Right forelimb (tissue), 1 donor: ENCODE measurements around the gene LINGO4.

Source experiments
- DNase-seq: peaks from one replicate; pipeline ENCODE4 v3.0.0-alpha.2; 2018

LINGO4 gene

GRCh38 chr1:151833172-151833900 lies 28.1 kb upstream of the LINGO4 start:
- DNase-seq, result no peak

- DNase-seq, result no peak
These were observed 27.2 kb upstream of the LINGO4 start for GRCh38 chr1:151832318-151832980.

GRCh38 chr1:151831605-151832004 lies 26.4 kb upstream of the LINGO4 start, which contains the start of gene RORC:
Gene RORC, minus strand, starts transcription at chr1:151831802. Its CDS starts 38 bp downstream, at chr1:151831764.
- no peak for DNase-seq

DNA sequence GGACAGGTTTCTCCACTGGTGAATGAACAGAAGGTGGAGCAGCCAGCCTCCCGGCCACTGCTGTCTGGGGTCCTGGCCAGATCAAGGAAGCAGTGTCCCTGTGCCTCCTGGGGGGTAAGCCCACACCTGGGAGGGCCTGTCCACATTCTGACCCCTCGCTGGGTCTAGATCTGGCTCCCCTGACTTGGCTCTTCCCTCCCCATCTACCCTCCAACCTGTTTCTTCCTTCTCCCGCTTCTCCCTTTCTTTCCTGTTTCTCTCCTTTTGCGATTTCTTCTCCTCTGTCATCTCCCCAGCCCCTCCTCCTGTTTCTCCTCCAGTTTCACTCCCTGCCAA lies 26.0 kb upstream of the LINGO4 start:
- no peak for DNase-seq

DNA sequence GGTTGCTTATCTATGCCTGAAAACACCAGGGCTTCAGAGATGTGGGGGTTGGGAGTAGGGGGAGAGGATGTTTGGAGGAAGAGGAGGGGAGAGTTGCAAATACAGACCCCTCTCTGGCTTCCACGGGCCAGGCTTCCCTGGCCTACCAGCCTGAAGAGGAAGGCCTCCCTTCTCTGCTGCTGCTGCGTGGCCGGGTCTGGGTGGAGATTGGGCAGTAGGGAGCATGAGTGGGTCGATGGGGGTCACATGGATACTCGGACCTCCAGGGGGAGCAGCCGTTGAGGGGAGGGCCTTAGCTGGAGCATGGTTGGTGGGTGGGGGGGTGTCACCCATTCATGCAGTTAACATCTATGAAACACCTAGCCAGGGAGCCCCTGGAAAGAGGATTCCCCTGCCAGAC lies 24.8 kb upstream of the LINGO4 start:
- DNase-seq, result no peak

GRCh38 chr1:151829352-151830046 lies 24.3 kb upstream of the LINGO4 start:
- DNase-seq, result no peak

- no peak for DNase-seq
These were observed 23.7 kb upstream of the LINGO4 start for GRCh38 chr1:151828921-151829320.

GRCh38 chr1:151827853-151828252 lies 22.6 kb upstream of the LINGO4 start:
- DNase-seq, result no peak

DNA sequence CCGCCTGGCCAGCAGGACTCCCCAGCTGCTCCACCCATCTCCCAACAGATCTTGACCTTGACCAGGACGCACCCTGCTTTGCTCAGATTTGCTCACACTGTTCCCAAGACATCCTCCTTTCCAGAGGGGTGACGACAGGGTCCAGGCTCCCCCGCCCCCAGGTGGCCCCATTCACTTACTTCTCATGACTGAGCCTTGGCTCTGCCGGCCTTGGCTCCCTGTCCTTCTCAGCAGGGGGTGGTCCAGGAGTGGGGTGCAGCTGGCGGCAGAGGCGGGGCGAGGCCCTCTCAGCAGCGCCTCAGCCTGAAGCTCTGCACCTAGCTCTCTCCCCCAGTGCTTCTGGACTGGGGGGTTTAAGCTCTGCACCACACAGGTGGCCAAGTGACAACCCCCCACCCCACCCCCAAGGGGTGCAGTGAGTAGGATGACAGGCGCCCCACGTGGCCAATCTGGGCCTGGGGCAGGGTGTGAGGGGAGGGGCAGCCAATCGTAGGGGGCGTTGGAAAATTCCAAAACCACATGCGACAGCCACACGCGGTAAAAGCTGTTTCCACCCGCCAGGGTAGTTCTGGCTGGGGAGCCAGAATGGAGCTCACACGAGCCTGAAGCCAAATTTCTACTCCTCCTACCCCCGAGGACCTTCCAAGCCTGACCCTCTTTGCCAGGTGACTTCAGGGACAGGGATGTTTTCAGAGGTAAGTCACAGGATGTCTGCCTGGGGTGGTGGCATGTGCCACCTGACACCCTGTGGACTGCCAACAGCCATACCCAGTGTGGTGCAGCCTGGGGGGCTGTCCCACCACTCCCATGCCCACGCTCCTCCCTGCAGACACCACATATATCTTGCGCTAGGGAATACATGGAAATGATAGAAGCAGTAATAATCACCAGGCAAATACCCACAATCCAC lies 20.8 kb upstream of the LINGO4 start:
- DNase-seq, result no peak

DNA sequence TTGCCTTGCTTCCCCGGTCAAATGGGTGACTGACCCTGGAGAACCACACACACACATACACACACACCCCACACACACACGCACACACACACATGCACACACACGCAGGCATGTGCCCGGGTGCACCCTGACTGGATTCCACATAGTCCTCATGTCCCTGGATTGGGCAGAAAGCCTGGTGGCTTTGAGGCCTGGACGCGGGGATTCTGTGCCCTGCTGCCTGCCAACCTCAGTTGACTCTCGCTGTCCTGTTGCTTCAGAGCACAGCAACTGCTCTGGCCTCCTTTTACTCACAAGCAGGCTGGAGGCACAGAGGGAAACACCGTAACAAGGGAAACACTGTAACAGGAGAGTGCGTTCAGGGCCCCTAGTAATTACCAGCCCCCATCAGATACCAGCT lies 20.0 kb upstream of the LINGO4 start:
- DNase-seq, result no peak

DNA sequence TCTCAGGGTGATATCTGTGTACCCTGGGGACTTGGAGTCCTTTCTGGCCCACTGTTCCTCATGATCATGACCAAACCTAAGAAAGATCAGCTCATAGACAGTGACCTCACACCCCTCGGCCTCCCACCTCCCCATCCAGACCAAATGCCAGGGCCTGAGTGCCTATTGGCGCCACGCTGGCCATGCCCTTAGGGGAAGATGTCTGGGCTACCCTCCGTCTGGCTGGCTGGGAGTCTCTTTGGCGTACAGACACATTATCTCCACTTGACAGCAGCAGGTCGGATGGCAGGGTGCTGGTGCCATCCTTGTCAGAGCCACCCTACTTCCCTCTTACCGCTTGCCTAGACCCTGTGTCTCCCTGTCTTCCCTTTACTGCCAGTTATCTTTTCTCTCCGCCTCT lies 18.0 kb upstream of the LINGO4 start:
- DNase-seq, result no peak

- DNase-seq, result no peak
These were observed 17.2 kb upstream of the LINGO4 start for GRCh38 chr1:151822404-151822803.

DNA sequence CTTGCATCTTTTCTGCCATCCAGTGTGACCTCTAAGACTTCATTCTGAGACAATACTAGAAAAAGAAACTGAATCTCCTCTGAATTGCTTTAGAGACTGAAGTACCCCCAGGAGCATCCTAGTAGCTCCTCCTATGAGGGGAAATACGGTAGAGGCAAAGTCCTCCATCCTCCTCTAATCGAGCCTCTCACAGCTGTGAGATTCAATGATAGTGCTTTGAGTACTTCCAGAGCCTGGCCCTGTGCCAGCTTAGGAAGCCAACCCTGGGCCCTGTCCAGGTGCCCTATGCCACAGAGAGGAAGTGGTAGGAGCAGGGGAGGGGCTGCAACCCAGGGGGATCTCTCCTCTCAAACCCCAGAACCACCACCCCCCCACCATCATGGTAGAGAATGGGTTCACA lies 15.7 kb upstream of the LINGO4 start:
- no peak for DNase-seq

DNA sequence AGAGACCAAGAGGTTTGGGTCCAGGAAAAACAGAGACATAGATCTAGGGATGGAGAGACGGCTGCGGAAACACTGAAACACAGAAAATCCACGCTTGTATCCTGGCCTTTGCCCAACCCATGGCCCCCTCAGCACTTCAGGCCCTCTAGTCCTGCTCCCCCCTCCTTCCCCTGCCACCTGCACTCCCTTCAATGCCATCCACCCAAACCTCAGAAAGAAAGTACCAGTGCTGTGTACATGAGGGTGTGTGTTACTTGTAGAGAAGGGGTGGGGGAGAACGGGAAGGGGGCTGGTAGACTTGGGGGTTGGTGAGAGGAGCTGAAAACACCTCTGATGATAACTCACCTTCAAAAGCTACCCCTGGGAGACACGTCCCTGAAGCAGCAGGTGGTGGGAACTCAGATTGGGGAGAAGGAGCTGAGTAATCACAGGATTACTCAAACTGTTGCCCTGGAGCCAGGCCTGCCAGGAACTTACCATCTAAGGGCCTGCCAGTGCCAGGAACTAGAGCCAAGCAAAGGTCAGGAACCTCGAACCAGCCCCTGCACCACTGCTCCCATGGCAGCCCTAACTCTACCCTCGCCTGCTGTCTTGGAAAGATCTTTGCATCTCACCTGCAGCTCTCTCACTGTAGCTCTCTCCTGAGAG lies 14.9 kb upstream of the LINGO4 start:
- no peak for DNase-seq

GRCh38 chr1:151819227-151819835 lies 14.1 kb upstream of the LINGO4 start:
- no peak for DNase-seq

DNA sequence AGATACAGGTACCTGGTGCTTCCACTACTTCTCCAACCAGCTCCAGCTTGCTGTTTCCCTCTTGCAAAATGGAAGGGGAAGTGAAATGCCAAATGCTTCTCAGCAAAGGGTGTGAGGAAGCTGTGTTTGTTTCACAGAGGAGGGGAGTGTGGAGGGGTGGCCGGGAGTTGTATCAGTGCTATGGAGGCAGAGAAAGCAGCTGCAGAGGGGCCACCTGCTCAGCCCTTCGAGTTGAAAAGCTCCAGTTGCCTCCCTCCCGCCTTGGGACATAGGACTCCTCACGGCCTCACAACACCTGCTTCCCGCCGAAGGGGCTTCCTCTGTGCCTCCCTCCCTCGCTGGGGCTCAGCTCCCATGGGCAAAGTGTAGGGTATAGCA lies 12.1 kb upstream of the LINGO4 start:
- no peak for DNase-seq

- DNase-seq, result no peak
These were observed 11.5 kb upstream of the LINGO4 start for GRCh38 chr1:151816548-151817352.

- DNase-seq, result no peak
These were observed 10.6 kb upstream of the LINGO4 start for GRCh38 chr1:151815716-151816327.

DNA sequence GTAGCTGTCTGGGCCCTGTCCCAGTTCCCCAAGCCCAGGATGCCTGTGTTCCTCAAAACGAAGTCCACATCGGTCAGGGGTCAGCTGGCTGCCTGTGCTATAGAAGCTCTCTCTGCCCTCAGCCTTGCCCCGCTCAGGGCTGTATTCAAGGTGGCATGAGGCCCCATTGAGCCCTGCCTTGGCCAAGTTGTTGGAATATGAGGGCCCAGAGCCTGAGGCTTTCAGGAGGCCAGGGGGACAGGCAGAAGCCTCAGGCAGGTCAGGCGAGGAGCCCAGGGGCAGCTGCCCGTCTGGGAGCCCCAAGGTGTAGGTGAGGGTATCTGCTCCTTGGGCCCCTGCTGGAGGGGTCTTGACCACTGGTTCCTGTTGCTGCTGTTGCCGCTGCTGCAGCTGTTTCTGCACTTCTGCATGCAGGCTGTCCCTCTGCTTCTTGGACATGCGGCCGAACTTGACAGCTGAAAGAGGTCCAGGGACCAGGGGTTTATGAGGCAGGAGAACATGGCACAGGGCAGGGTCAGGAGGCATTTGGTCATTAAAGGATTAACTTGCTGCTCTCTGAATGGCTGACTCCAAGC lies 9.8 kb upstream of the LINGO4 start:
- no peak for DNase-seq

- DNase-seq, result no peak
These were observed 9.2 kb upstream of the LINGO4 start for GRCh38 chr1:151814426-151814825.
